SU-DHL-6 (cell line): ENCODE measurements around the gene ADAM10.

ENCODE experiments used
- H2AFZ ChIP-seq: fragments of 200-600 bp; sonication (generic); 2 replicates; pipeline ENCODE4 v1.6.1; 2014; ENCODE audit warnings: low read depth, mild to moderate bottlenecking, moderate library complexity, mixed read lengths, antibody characterized with exemption, low read length; ENCODE audit not compliant: severe bottlenecking
- H3F3A ChIP-seq: fragments of 200-600 bp; shearing (Covaris generic); 2 replicates; pipeline ENCODE4 v1.6.0; 2016; ENCODE audit warnings: antibody characterized with exemption, mild to moderate bottlenecking; ENCODE audit not compliant: insufficient read depth
- H3K27ac ChIP-seq: fragments of 200-600 bp; sonication (generic); 2 replicates; pipeline ENCODE4 v1.5.1; 2016; ENCODE audit warnings: low read depth, mild to moderate bottlenecking, low read length, moderate library complexity, mixed read lengths
- H3K27me3 ChIP-seq: fragments of 200-600 bp; sonication (generic), shearing (Covaris generic); 2 replicates; pipeline ENCODE4 v1.6.0; 2014; ENCODE audit warnings: mild to moderate bottlenecking, low read length
- H3K36me3 ChIP-seq: fragments of 200-600 bp; sonication (generic); 2 replicates; pipeline ENCODE4 v1.6.1; 2014; ENCODE audit warnings: mild to moderate bottlenecking, low read length, mixed read lengths
- H3K4me2 ChIP-seq: fragments of 300-600, 200-600 bp; shearing (Covaris generic), sonication (generic); 2 replicates; pipeline ENCODE4 v1.6.0; 2014; ENCODE audit warnings: low read length, low read depth, mild to moderate bottlenecking; ENCODE audit not compliant: poor library complexity, severe bottlenecking
- H3K4me3 ChIP-seq: fragments of 200-600 bp; sonication (generic); 2 replicates; pipeline ENCODE4 v1.5.1; 2014; ENCODE audit warnings: antibody characterized with exemption, low read length, mild to moderate bottlenecking, mixed read lengths; ENCODE audit not compliant: insufficient read depth, poor library complexity, severe bottlenecking
- H3K79me2 ChIP-seq: fragments of 200-600 bp; sonication (generic); 2 replicates; pipeline ENCODE4 v1.6.1; 2014; ENCODE audit warnings: mild to moderate bottlenecking, low read length, moderate library complexity; ENCODE audit not compliant: insufficient read depth
- H3K9ac ChIP-seq: fragments of 200-600 bp; sonication (generic); 2 replicates; pipeline ENCODE4 v1.7.0; 2014; ENCODE audit warnings: mild to moderate bottlenecking, low read length
- H3K9me2 ChIP-seq: fragments of 200-600 bp; sonication (generic); replicated peaks from 2 replicates; pipeline ENCODE4 v1.6.1; 2014; ENCODE audit warnings: low read length; ENCODE audit not compliant: insufficient read depth
- H3K9me3 ChIP-seq: fragments of 200-600 bp; sonication (generic); 2 replicates; pipeline ENCODE4 v1.6.1; 2014; ENCODE audit warnings: low read length, mixed read lengths; ENCODE audit not compliant: insufficient read depth
- H4K20me1 ChIP-seq: fragments of 200-600 bp; sonication (generic); 2 replicates; pipeline ENCODE4 v1.6.1; 2014; ENCODE audit warnings: low read depth, mild to moderate bottlenecking, antibody characterized with exemption, low read length, moderate library complexity, mixed read lengths
- EZH2phosphoT487 ChIP-seq: fragments of 200-600 bp; sonication (generic), shearing (Covaris generic); conservative IDR thresholded peaks from 2 replicates; pipeline ENCODE4 v1.6.1; 2018; ENCODE audit warnings: mild to moderate bottlenecking, antibody characterized with exemption, low read length, moderate library complexity, mixed read lengths
- TF ChIP-seq, protein P1 (sequence below): fragments of 200-600 bp; sonication (generic); IDR thresholded peaks from one replicate; pipeline ENCODE4 v1.5.1; 2017; ENCODE audit warnings: antibody characterized with exemption, mild to moderate bottlenecking, low read length, moderate library complexity; ENCODE audit not compliant: insufficient read depth, poor library complexity, severe bottlenecking

The ADAM10 gene

GRCh38 chr15:58538901-58539300 is 210.6 kb downstream of the ADAM10 start:
- Histone ChIP-seq H2AFZ (no peak overlapping the region), H3K79me2 (no peaks in the 10 kb centered on the region), H3K36me3 (no peaks in the 10 kb centered on the region), H3K4me3 (no peak overlapping the region), H3F3A (no peaks in the 10 kb centered on the region), H3K27ac (no peak overlapping the region), H3K9me3 (no peaks in the 10 kb centered on the region), H3K27me3 (no peaks in the 10 kb centered on the region), H3K9me2 (no peaks in the 10 kb centered on the region), H3K9ac (no peak overlapping the region), H4K20me1 (no peaks in the 10 kb centered on the region), H3K4me2 (no peak overlapping the region)
- no peak for TF ChIP-seq EZH2phosphoT487
- TF ChIP-seq, protein P1, sequence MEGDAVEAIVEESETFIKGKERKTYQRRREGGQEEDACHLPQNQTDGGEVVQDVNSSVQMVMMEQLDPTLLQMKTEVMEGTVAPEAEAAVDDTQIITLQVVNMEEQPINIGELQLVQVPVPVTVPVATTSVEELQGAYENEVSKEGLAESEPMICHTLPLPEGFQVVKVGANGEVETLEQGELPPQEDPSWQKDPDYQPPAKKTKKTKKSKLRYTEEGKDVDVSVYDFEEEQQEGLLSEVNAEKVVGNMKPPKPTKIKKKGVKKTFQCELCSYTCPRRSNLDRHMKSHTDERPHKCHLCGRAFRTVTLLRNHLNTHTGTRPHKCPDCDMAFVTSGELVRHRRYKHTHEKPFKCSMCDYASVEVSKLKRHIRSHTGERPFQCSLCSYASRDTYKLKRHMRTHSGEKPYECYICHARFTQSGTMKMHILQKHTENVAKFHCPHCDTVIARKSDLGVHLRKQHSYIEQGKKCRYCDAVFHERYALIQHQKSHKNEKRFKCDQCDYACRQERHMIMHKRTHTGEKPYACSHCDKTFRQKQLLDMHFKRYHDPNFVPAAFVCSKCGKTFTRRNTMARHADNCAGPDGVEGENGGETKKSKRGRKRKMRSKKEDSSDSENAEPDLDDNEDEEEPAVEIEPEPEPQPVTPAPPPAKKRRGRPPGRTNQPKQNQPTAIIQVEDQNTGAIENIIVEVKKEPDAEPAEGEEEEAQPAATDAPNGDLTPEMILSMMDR = no peak
